Activated CD4-positive, alpha-beta T cell treated with anti-CD3 and anti-CD28 coated beads for 4 hours (primary cell): ENCODE measurements around the gene PCDHGA1.
A peak's percentile ranks its signal among the peaks of the same experiment; 100 is the strongest.
"Not testable (repeated sequence)": the region's sequence is repeated elsewhere in the genome, so short reads cannot be mapped to it uniquely, and the experiment has no call there.

Source experiments
- DNase-seq, 2 donors: peaks; one replicate each; pipeline ENCODE4 v3.0.0-alpha.2; 2020

PCDHGA1 gene

DNA sequence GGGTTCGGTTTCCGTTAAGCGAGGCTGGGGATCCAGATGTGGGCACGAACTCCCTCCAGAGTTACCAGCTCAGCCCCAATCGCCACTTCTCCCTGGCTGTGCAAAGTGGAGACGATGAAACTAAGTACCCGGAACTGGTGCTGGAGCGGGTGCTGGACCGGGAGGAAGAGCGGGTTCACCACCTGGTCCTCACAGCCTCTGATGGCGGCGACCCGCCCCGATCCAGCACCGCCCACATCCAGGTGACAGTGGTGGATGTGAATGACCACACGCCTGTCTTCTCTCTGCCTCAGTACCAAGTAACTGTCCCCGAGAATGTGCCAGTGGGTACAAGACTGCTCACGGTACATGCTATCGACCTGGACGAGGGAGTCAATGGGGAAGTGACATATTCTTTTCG lies 53.0 kb downstream of the PCDHGA1 start:
- DNase-seq = no peak

DNA sequence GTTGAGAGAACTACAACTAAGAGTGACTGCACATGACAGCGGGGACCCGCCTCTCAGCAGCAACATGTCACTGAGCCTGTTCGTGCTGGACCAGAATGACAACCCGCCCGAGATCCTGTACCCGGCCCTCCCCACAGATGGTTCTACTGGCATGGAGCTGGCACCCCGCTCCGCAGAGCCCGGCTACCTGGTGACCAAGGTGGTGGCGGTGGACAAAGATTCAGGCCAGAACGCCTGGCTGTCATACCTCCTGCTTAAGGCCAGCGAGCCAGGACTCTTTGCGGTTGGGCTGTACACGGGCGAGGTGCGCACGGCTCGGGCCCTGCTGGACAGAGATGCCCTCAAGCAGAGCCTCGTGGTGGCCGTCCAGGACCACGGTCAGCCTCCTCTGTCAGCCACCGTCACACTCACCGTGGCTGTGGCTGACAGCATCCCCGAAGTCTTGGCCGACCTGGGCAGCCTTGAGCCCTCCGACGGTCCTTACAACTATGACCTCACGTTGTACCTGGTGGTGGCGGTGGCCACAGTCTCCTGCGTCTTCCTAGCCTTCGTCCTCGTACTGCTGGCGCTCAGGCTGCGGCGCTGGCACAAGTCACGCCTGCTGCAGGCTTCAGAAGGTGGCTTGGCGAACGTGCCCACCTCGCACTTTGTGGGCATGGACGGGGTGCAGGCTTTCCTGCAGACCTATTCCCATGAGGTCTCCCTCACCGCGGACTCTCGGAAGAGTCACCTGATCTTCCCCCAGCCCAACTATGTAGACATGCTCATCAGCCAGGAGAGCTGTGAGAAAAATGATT lies 54.4 kb downstream of the PCDHGA1 start:
- no peak for DNase-seq

DNA sequence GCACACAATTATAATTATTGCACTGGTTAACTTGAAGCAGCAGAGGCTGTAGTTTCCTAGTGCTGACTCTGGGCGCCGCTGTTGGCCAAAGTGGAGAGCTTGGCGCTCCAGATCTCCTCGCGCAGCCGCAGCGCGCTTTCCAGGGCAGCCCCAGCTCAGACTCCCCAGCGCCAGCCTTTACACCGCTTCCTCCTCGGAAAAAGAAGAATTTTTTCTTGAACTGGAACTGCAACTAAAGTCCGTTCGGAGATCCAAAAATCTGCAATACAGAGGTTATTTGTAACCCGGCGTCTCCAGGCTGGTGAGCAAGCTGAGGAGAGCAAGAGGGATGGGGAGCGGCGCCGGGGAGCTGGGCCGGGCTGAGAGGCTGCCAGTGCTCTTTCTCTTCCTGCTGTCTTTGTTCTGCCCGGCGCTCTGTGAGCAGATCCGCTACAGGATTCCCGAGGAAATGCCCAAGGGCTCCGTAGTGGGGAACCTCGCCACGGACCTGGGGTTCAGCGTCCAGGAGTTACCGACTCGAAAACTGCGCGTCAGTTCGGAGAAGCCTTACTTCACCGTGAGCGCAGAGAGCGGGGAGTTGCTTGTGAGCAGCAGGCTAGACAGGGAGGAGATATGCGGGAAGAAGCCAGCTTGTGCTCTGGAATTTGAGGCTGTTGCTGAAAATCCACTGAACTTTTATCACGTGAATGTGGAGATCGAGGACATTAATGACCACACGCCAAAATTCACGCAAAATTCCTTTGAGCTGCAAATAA lies 57.4 kb downstream of the PCDHGA1 start, which contains the start of gene PCDHGB4:
Gene PCDHGB4, plus strand, starts transcription at position 142 of the 755 bp plus-strand sequence. Its CDS starts 187 bp downstream, at position 329.
- DNase-seq = not testable (repeated sequence)

DNA sequence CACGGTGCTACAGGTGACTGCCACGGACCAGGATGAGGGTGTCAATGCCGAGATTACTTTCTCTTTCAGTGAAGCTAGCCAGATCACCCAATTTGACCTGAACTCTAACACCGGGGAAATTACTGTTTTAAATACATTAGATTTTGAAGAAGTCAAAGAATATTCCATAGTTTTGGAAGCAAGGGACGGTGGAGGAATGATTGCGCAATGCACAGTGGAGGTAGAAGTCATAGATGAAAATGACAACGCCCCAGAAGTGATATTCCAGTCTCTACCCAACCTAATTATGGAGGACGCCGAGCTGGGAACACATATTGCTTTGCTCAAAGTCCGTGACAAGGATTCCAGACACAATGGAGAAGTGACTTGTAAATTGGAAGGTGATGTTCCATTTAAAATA lies 58.3 kb downstream of the PCDHGA1 start:
- DNase-seq = no peak

DNA sequence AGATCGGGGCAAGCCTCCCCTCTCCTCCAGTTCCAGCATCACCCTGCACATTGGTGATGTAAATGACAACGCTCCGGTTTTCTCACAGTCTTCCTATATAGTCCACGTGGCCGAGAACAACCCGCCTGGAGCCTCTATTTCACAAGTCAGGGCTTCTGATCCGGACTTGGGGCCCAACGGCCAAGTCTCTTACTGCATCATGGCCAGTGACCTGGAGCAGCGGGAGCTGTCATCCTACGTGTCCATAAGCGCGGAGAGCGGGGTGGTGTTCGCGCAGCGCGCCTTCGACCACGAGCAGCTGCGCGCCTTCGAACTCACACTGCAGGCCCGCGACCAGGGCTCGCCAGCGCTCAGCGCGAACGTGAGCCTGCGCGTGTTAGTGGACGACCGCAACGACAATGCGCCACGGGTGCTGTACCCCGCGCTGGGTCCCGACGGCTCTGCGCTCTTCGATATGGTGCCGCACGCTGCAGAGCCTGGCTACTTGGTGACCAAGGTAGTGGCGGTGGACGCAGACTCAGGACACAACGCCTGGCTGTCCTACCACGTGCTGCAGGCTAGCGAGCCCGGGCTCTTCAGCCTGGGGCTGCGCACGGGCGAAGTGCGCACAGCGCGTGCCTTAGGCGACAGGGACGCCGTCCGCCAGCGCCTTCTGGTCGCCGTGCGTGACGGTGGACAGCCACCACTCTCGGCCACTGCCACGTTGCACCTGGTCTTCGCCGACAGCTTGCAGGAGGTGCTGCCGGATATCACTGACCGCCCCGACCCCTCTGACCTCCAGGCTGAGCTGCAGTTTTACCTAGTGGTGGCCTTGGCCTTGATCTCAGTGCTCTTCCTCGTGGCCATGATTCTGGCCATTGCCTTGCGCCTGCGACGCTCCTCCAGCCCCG lies 59.1 kb downstream of the PCDHGA1 start:
- no peak for DNase-seq

DNA sequence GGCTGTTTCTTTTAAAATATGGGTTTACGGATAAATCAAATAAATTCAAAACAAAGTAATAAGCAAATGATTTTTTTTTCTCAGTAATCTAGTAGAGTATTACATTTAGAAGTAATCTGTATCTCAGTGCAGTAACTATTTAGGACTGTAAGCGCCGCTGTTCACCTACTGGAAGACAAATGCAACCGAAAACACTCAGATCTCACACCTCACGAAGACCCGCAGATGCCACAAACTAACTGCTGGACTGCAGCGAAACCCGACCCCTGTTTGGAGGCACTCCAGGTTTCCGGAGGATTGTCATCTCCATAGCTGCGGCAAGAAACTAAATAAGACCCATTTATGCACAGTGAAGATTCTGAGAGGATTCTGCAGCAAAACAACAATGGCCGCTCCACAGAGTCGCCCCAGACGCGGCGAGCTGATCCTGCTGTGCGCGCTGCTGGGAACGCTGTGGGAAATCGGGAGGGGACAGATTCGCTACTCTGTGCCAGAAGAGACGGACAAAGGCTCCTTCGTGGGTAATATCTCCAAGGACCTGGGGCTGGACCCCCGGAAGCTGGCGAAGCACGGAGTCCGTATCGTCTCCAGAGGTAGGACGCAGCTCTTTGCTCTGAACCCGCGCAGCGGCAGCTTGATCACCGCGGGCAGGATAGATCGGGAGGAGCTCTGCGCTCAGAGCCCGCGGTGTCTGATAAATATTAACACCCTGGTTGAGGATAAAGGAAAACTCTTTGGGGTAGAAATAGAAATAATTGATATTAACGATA lies 62.3 kb downstream of the PCDHGA1 start, which contains the start of gene PCDHGA8:
Gene PCDHGA8, plus strand, starts transcription at position 205 of the 770 bp plus-strand sequence. Its CDS starts 181 bp downstream, at position 386.
- DNase-seq = no peak

DNA sequence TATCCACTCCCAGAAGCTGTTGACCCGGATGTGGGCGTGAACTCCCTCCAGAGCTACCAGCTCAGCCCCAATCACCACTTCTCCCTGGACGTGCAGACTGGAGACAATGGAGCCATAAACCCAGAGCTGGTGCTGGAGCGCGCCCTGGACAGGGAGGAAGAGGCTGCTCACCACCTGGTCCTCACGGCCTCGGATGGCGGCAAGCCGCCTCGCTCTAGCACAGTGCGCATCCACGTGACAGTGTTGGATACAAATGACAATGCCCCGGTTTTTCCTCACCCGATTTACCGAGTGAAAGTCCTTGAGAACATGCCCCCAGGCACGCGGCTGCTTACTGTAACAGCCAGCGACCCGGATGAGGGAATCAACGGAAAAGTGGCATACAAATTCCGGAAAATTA lies 63.0 kb downstream of the PCDHGA1 start:
- DNase-seq = no peak

DNA sequence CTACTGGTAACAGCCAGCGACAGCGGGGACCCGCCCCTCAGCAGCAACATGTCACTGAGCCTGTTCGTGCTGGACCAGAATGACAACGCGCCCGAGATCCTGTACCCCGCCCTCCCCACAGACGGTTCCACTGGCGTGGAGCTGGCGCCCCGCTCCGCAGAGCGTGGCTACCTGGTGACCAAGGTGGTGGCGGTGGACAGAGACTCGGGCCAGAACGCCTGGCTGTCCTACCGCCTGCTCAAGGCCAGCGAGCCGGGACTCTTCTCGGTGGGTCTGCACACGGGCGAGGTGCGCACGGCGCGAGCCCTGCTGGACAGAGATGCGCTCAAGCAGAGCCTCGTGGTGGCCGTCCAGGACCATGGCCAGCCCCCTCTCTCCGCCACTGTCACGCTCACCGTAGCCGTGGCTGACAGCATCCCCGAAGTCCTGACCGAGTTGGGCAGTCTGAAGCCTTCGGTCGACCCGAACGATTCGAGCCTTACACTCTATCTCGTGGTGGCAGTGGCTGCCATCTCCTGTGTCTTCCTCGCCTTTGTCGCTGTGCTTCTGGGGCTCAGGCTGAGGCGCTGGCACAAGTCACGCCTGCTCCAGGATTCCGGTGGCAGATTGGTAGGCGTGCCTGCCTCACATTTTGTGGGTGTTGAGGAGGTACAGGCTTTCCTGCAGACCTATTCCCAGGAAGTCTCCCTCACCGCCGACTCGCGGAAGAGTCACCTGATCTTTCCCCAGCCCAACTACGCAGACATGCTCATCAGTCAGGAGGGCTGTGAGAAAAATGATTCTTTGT lies 64.3 kb downstream of the PCDHGA1 start:
- DNase-seq = not testable (repeated sequence)

DNA sequence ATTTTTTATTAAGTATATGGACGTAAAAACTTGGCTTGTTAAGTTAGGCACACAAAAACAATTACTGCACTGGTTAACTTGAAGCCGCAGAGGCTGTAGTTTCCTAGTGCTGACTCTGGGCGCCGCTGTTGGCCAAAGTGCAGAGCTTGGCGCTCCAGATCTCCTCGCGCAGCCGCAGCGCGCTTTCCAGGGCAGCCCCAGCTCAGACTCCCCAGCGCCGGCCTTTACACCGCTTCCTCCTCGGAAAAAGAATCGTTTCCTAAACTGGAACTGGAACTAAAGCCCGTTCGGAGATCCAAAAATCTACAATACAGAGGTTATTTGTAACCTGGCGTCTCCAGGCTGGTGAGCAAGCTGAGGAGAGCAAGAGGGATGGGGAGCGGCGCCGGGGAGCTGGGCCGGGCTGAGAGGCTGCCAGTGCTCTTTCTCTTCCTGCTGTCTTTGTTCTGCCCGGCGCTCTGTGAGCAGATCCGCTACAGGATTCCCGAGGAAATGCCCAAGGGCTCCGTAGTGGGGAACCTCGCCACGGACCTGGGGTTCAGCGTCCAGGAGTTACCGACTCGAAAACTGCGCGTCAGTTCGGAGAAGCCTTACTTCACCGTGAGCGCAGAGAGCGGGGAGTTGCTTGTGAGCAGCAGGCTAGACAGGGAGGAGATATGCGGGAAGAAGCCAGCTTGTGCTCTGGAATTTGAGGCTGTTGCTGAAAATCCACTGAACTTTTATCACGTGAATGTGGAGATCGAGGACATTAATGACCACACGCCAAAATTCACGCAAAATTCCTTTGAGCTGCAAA lies 67.6 kb downstream of the PCDHGA1 start, which contains the start of gene PCDHGB5:
Gene PCDHGB5, plus strand, starts transcription at position 192 of the 796 bp plus-strand sequence. Its CDS starts 181 bp downstream, at position 373.
- not testable (repeated sequence) for DNase-seq

DNA sequence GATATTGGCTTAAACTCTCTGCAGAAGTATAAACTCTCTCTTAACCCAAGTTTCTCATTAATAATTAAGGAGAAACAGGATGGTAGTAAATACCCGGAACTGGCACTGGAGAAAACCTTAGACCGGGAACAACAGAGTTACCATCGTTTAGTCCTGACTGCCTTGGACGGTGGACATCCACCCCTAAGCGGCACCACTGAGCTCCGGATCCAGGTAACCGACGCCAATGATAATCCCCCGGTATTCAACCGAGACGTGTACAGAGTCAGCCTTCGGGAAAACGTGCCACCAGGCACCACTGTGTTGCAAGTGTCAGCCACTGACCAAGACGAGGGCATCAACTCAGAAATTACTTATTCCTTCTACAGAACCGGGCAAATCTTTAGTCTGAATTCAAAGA lies 68.3 kb downstream of the PCDHGA1 start:
- no peak for DNase-seq

DNA sequence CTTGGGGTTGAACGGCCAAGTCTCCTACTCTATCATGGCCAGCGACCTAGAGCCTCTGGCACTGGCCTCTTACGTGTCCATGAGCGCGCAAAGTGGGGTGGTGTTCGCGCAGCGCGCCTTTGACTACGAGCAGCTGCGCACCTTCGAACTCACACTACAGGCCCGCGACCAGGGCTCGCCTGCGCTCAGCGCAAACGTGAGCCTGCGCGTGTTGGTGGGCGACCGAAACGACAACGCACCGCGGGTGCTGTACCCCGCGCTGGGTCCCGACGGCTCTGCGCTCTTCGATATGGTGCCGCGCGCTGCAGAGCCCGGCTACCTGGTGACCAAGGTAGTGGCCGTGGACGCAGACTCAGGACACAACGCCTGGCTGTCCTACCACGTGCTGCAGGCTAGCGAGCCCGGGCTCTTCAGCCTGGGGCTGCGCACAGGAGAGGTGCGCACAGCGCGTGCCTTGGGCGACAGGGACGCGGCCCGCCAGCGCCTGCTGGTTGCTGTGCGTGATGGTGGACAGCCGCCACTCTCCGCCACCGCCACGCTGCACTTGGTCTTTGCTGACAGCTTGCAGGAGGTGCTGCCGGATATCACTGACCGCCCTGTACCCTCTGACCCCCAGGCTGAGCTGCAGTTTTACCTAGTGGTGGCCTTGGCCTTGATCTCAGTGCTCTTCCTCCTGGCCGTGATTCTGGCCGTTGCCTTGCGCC lies 69.4 kb downstream of the PCDHGA1 start:
- DNase-seq = no peak

DNA sequence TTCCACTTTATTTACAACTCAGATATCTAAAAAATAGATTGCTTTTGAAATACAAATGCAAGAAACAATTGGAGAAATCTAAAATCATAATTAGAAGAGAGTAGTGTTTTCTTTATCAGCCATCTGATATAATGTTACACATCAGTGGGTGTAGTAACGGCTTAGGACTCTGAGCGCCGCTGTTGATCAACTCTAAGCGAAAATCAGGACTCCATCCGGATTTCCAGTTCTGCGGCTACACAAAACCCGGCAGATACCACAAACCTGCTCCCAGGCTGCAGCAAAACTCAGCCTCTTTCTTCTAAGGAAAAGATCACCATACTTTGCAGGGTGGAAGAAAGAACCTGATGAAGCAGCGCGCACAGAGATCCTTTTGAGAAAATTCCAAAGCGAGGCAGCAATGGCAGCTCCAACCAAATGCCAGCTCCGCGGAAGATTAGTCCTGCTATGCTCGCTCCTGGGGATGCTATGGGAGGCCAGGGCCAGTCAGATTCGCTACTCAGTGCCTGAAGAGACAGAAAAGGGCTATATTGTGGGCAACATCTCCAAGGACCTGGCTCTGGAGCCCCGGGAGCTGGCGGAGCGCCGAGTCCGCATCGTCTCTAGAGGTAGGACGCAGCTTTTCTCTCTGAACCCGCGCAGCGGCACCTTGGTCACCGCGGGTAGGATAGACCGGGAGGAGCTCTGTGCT lies 72.4 kb downstream of the PCDHGA1 start, which contains the start of gene PCDHGA9:
Gene PCDHGA9, plus strand, starts transcription at position 226 of the 691 bp plus-strand sequence. Its CDS starts 175 bp downstream, at position 401.
- no peak for DNase-seq

DNA sequence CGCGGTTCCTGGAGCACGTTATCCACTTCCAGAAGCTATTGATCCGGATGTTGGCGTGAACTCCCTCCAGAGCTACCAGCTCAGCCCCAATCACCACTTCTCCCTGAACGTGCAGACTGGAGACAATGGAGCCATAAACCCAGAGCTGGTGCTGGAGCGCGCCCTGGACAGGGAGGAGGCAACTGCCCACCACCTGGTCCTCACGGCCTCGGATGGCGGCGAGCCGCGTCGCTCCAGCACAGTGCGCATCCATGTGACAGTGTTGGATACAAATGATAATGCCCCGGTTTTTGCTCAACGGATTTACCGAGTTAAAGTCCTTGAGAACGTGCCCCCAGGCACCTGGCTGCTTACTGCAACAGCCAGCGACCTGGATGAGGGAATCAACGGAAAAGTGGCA lies 73.1 kb downstream of the PCDHGA1 start:
- no peak for DNase-seq

DNA sequence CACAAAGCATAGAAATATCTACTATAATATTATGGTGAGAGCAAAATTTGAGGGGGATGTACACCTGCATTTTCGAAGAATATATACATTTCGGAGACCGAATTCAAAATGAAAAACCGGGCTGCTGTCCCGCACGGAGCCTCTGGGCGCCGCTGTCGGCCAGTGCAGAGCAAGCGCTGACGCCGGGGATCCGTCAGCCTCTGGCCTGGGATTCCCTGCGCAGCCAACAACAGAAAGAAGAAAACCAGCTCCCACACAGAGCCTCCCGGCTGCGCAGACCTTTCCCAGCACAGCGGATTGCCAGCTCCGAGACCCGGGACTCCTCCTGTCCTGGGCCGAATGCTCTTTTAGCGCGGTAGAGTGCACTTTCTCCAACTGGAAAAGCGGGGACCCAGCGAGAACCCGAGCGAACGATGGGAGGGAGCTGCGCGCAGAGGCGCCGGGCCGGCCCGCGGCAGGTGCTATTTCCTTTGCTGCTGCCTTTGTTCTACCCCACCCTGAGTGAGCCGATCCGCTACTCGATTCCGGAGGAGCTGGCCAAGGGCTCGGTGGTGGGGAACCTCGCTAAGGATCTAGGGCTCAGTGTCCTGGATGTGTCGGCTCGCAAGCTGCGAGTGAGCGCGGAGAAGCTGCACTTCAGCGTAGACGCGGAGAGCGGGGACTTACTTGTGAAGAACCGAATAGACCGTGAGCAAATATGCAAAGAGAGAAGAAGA lies 77.6 kb downstream of the PCDHGA1 start, which contains the start of gene PCDHGB6:
Gene PCDHGB6, plus strand, starts transcription at position 232 of the 716 bp plus-strand sequence. Its CDS starts 182 bp downstream, at position 414.
- DNase-seq = not testable (repeated sequence)

DNA sequence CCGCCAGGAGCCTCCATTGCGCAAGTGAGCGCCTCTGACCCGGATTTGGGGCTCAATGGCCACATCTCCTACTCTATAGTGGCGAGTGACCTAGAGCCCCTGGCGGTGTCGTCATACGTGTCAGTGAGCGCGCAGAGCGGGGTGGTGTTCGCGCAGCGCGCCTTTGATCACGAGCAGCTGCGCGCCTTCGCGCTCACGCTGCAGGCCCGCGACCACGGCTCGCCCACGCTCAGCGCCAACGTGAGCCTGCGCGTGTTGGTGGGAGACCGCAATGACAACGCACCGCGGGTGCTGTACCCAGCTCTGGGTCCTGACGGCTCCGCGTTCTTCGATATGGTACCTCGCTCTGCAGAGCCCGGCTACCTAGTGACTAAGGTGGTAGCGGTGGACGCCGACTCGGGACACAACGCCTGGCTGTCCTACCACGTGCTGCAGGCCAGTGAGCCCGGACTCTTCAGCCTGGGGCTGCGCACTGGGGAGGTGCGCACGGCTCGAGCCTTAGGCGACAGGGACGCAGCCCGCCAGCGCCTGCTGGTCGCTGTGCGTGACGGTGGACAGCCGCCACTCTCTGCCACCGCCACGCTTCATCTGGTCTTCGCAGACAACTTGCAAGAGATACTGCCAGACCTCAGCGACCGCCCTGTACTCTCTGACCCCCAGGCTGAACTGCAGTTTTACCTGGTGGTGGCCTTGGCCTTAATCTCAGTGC lies 79.4 kb downstream of the PCDHGA1 start:
- DNase-seq = no peak

DNA sequence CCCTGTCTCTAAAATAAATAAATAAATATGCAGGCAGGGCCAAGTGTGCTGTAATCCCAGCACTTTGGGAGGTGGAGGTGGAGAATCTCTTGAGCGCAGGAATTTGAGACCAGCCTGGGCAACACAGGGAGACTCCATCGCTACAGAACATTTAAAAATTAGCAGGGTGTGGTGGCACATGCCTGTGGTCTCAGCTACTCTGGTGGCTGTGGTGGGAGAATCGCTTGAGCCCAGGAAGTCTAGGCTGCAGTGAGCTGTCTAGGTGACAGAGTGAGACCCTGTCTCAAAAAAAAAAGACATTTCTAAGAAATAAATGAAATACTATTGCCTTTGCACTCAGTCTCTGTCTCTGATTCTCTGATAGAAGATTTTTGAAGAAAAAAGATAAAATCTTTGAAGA lies 81.3 kb downstream of the PCDHGA1 start:
- DNase-seq = no peak

DNA sequence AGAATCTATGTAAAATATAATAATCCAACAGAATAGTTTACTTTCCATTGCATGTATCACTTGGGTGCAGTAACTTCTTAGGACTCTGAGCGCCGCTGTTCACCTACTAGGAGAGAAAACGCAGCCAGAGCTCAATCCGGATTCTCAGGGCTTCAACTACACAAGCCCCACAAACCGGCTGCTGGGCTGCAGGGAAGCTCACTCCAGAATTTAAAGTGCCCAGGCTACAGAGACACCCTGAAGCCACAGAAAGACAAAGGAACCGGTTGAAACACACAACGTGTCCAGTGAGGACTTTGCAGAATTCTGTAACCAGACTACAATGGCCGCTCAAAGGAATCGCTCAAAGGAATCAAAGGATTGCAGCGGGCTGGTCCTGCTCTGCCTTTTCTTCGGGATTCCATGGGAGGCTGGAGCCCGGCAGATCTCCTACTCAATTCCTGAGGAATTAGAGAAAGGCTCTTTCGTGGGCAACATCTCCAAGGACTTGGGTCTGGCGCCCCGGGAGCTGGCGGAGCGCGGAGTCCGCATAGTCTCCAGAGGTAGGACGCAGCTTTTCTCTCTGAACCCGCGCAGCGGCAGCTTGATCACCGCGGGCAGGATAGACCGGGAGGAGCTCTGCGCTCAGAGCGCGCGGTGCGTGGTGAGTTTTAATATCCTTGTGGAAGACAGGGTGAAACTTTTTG lies 82.7 kb downstream of the PCDHGA1 start, which contains the start of gene PCDHGA10:
Gene PCDHGA10, plus strand, starts transcription at position 134 of the 686 bp plus-strand sequence. Its CDS starts 189 bp downstream, at position 323.
- peak; percentile 44 to 52 for DNase-seq
